HG02970 (cell line): Measurements from ENCODE around the gene ERRFI1.

Source experiments
- ATAC-seq: cut with Tn5 transposase; IDR thresholded peaks from one replicate; pipeline ENCODE4 v1.9.1; 2021; ENCODE audit warnings: mild to moderate bottlenecking, moderate library complexity, moderate number of reproducible peaks; ENCODE audit not compliant: unreplicated experiment, low FRiP score

The ERRFI1 gene

DNA sequence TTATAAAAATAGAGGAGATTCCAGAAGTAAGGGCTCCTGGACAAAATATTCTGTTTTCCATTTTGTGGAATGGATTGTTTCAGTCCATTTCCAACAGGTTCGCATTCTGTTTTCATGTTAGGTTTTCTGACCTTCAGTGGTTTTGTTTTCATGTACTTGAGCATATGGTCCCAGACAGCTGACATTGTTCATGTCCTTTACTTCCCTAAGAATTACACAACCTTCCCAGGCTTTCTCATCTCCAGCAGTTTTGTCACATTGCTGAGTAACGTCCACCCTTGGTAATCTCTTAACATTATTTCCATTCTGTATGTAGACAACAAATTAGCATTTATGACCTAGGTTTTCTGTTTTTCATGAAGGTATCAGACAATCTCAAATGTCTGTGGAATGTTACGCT, 21.0 kb upstream of the ERRFI1 start:
- no peak for ATAC-seq

- ATAC-seq, result no peak
Observed at GRCh38 chr1:8046391-8046790, 20.3 kb upstream of the ERRFI1 start.

GRCh38 chr1:8043621-8044020, 17.5 kb upstream of the ERRFI1 start:
- no peak for ATAC-seq

- no peak for ATAC-seq
Observed at GRCh38 chr1:8042134-8042533, 16.0 kb upstream of the ERRFI1 start.

- no peak for ATAC-seq
Observed at GRCh38 chr1:8040586-8040985, 14.5 kb upstream of the ERRFI1 start.

- ATAC-seq, result no peak
Observed at GRCh38 chr1:8039071-8039470, 13.0 kb upstream of the ERRFI1 start.

DNA sequence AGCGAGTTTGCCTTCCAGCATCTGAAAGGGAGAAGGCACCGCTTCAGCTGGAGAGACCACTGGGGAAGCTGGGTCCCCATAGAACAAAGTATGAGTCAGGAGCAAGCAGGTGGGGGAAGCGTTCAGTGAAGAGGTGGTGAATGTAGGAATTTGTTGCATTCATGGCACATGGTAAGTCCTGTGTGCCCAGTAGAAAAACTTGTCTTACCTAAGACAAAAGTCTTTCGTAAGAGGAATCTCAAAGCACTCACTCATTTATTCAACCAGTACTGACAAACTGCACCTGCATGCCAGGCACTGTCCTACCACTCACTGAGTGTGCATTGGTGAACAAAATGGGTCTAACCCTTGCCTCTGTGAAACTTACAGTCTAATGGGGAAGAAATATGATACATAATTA, 9.2 kb upstream of the ERRFI1 start:
- no peak for ATAC-seq

DNA sequence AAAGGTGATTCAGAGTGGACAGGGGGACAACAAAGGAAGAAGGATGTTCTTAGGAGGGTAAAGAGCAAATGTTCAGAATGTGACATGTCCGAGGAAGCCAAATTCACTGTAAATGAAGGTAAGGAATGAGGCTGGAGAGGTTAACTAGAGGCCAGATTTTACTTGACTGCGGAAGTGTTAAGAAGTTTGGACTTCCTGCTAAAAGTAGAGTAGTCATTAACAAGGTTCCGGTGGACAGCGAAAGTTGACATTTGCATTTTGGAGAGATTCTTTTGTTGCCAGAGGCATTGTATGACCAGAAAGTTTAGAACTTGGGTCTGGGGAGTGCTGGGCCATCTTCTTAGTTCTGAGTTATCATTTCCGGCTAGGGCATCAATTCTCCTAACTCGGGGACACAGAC, 7.2 kb upstream of the ERRFI1 start:
- ATAC-seq, result no peak

GRCh38 chr1:8032366-8032910, 6.3 kb upstream of the ERRFI1 start:
- no peak for ATAC-seq

DNA sequence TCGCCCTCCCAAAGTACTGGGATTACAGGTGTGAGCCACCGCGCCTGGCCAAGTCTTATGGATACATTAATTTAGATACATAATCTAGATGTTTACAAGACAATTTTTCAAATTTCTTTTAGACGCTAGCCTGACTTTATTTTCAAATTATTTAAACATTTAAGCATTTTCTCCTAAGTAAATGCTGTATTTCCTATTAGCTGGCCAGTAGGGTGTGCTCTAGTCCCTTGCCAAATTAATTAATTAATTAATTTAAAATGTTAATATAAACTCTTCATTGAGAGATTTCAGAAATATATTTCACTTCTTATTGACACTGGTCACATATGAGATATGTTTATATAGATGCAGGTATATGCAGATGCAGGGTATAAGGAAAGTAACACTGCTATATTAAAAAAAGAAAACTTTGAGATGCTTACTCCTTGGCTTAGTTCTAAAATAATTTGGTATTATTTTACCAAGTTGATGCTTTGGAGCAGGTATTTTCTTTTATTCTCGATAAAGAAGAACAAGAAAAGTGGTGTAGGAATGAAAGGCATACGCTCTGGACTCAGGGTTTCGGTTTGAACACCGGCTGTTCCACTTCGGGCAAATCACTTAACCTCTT, 5.2 kb upstream of the ERRFI1 start:
- ATAC-seq, result no peak

DNA sequence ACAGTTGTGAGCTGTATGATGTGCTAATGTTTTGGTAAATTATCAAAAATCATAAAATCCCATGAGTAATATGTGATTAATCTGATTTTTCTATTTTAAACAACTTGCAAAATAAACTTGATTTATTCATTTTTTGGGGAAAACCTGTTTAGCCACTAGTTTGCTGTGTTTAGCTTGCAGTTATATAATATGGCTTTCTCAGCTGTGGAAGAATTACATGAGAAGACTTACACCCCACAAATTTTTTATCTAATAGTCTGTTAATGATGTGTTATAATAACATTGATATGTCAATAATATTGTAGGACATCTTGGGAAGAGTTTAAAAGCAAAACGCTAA, 2.4 kb upstream of the ERRFI1 start:
- ATAC-seq, result no peak

DNA sequence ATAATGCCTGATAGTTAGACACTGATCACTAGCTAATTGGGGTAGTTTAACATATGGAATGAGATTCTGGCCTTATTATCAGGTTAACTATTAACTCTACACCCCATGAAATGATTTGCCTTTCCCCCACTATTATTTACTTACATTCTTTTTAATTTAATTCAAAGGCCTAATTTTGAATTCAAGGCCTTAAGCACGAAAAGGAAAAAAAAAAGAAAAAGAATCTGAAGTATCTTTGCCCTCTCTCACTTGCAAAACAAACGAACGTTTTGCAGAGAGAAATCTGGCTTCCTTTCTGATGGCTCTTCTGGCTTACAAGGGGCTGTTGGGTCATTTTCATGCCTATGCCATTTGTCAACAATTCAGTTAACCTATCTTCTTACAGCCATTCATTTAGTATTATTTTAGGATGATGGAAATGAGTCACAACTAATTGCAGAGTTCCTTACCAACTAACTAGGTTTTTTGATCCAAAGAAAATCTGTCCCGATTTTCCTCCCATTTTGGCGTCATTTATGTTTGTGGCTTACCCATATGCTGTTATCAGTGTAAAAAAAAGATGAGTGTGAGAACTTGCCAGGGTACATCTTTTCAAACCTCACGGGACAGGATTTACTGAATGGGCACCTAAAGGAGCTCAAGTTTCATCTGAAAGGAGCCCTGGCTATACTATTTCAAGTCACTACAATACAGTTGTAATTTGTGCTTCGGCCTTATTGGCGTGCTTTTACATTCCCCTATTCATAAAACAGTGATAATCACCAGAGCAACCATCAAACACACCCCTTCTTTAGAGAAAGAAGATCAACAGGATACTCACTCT, 1.9 kb upstream of the ERRFI1 start:
- ATAC-seq, result no peak

GRCh38 chr1:8026976-8027747, 1.1 kb upstream of the ERRFI1 start:
- ATAC-seq, result no peak

- ATAC-seq, result no peak
Observed at GRCh38 chr1:8025671-8026144, 401 bp downstream of the ERRFI1 start.

- ATAC-seq, result no peak
Observed at GRCh38 chr1:8025061-8025670, 943 bp downstream of the ERRFI1 start.

GRCh38 chr1:8024329-8024728, 1.8 kb downstream of the ERRFI1 start:
- ATAC-seq, result no peak

DNA sequence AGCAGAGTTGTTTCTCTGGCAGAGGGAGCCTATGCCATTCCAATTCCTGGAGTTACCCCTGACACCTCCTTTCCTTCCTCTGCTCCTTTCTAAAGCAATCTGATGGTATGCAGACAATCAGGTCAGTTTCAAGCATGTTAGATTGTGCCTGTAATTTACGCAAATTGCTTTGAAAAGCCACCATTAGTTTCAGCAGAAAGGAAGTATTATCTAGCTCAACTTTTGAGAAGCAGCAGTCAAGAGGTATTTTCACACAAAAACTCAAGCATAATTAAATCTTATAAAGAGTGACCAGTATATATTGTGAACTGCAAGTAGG, 2.2 kb downstream of the ERRFI1 start:
- ATAC-seq, result no peak

DNA sequence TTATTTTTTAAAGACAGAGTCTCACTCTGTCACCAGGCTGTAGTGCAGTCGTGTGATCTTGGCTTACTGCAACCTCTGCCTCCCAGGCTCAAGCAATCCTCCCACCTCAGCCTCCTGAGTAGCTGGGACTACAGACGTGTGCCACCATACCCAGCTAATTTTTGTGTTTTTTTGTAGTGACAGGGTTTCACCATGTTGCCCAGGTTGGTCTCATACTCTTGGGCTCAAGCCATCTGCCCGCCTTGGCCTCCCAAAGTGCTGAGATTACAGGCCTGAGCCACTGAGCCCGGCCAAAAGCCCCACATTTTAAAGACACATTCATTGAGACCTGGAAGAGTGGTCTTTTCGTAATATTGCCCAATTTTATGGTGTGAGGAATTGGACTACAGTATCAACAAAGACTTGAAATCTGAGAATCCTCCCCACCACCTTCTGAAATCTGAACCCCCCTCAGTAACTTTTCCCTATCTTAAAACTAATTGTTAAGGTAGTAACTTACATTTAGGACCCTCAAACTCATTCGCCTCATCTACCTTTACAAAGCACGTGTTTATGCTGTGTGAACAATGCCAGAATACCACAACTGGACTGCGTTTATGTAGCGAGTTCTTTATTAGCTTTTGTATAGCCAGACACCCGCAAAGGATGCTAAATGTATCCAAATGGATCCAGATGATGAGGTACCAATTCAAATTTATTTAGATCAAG, 2.7 kb downstream of the ERRFI1 start:
- no peak for ATAC-seq

- ATAC-seq, result no peak
Observed at GRCh38 chr1:8022395-8023286, 3.5 kb downstream of the ERRFI1 start.
